GM21367 (cell line): ENCODE measurements around the gene SPEN.
"Not testable (repeated sequence)": the region's sequence is repeated elsewhere in the genome, so short reads cannot be mapped to it uniquely, and the experiment has no call there.

ENCODE experiments used
- ATAC-seq: cut with Tn5 transposase; IDR thresholded peaks from one replicate; pipeline ENCODE4 v1.9.1; 2021; ENCODE audit not compliant: unreplicated experiment

Gene SPEN, protein sequence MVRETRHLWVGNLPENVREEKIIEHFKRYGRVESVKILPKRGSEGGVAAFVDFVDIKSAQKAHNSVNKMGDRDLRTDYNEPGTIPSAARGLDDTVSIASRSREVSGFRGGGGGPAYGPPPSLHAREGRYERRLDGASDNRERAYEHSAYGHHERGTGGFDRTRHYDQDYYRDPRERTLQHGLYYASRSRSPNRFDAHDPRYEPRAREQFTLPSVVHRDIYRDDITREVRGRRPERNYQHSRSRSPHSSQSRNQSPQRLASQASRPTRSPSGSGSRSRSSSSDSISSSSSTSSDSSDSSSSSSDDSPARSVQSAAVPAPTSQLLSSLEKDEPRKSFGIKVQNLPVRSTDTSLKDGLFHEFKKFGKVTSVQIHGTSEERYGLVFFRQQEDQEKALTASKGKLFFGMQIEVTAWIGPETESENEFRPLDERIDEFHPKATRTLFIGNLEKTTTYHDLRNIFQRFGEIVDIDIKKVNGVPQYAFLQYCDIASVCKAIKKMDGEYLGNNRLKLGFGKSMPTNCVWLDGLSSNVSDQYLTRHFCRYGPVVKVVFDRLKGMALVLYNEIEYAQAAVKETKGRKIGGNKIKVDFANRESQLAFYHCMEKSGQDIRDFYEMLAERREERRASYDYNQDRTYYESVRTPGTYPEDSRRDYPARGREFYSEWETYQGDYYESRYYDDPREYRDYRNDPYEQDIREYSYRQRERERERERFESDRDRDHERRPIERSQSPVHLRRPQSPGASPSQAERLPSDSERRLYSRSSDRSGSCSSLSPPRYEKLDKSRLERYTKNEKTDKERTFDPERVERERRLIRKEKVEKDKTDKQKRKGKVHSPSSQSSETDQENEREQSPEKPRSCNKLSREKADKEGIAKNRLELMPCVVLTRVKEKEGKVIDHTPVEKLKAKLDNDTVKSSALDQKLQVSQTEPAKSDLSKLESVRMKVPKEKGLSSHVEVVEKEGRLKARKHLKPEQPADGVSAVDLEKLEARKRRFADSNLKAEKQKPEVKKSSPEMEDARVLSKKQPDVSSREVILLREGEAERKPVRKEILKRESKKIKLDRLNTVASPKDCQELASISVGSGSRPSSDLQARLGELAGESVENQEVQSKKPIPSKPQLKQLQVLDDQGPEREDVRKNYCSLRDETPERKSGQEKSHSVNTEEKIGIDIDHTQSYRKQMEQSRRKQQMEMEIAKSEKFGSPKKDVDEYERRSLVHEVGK (N-terminal part only)

DNA sequence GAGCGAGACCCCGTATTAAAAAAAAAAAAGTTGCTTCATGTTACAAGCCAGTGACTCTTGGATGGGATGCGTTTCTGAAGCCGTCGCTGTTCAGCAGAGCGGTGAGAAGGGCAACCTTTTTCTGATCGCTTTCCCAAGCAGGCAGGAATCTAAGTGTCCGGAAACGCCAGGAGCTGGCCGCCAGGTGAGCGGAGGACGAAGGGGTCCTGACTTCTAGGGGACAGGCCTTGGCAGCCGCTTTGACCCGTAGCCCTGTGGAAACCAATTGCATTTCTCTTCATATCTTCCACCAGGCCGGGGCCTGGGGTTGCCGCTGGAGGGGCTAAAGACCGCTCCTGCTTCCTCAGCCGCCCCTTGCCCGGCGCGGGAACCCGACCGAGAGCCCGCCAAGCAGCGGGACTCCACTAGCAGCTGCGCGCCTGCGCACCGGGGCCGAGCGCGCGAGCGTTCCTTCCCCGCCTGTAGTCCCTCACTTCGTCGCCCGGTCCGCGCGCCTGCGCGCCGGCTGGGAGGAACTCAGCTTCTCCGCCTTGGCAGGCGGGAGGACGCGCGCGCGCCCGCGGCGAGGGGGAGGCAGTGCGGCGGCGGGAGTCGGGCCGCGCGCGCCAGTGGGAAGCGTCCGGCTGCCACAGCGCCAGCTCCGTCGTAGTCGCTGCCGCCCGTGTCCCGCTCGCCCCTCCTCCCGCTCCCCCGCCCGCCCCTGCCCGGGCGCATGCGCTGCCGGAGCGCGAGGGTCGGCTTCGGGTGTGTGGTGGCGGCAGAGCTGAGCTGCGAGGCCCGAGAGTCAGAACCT is at the start of gene SPEN:
Gene SPEN (plus strand): TSS at position 608 of the 793 bp plus-strand sequence. CDS start 361 bp downstream, outside the sequence.
- peak; percentile 45 for ATAC-seq

DNA sequence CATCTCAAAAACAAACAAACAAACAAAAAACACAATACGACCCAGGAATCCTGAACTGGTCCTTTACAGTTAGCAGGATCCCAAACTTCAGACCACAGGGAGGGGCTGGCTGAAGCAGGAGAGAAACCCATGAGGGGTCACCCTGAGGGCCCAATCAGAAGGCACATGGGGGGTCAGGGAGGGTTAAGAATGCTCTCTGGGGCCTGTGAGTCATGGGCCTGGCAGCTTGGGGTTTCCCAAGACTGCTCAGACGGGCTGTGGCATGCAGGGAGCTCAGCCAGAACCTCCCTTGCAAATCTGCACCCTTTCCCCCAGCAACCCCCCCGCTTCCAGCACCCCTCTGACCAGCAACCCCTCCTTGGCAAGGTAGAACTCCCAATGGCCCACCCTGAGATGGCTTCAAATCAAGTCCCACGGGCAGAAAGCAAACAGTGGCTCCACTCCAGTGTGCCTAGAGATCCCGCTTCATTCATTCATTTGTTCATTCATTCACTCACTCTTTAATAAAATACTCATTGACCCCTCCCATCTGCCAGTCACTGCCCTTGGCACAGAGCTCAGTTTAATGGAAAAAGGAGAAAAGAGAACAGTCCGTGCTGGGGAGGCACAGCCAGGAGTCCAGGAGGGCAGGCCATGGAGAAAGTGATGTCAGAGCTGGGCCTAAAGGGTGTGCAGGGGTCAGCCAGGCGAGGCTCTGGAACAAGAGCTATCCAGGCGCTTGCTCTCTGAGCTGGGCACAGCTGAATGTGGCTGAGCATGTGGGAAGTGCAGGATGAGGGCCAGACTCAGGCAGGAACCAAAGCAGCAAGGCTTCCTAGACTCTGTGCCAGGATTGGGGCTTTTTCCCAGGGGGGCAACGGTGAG is 48.3 kb upstream of the SPEN start:
- ATAC-seq: no peak

- no peak for ATAC-seq
Measured at GRCh38 chr1:15799928-15800835, 47.3 kb upstream of the SPEN start.

- ATAC-seq: no peak
Measured at GRCh38 chr1:15802234-15802965, 45.1 kb upstream of the SPEN start.

GRCh38 chr1:15803380-15803779 is 44.1 kb upstream of the SPEN start:
- ATAC-seq: no peak

GRCh38 chr1:15804060-15804459 is 43.4 kb upstream of the SPEN start:
- ATAC-seq: no peak

DNA sequence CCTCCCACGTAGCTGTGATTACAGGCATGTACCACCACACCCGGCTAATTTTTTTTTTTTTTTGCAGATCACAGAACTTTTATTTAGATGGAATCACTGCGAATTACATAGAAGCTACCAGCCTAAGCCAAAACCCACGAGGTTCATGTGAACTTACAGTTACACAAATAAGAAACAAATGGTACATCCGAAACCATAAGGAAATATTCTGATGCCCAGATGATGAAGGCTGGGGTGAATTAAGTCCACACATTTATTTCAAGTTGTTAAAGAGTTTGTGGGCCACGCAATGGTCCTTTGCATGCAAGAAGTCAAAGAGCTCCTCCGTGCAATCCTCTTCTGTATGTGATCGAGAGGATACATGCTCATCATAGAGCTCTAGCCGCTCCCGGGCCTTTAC is 40.4 kb upstream of the SPEN start:
- no peak for ATAC-seq

DNA sequence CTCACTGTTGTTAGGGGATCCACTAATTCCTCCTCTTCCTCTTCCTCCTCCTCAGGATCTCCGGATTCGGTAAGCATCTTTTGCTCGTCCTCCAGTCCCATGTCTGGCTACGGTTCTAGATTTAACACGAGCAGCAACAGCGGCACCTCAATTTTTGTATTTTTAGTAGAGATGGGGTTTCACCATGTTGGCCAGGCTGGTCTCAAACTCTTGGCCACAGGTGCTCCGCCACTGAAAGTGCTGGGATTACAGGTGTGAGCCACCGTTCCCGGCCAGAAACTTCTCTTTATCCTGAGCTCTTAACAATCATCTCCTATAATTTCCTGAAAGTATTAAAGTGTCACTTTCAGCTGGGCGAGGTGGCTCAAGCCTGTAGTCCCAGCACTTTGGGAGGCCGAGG is 40.0 kb upstream of the SPEN start, which contains the start of gene UQCRHL:
Gene UQCRHL (minus strand): TSS at position 101 of the 400 bp plus-strand sequence. CDS start 0 bp downstream, at position 101.
- not testable (repeated sequence) for ATAC-seq

DNA sequence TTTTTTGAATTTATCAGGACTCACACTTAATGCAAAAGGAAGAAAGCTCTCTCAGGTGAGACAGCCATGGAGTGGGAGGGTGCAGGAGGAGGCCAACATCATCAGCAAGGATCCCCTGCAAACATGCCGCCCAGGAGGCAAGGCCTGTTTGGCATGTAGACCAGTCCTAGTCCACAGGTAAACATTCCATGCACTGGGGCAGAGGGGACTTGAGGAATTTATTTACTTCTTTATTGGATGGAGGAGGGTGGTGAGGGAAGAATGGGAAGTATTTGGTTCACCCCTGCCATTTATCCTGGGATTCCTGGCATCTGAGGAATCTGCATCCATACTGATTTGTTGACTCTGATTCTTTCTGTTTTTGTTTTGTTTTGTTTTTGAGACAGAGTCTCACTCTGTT is 38.6 kb upstream of the SPEN start:
- ATAC-seq: no peak

DNA sequence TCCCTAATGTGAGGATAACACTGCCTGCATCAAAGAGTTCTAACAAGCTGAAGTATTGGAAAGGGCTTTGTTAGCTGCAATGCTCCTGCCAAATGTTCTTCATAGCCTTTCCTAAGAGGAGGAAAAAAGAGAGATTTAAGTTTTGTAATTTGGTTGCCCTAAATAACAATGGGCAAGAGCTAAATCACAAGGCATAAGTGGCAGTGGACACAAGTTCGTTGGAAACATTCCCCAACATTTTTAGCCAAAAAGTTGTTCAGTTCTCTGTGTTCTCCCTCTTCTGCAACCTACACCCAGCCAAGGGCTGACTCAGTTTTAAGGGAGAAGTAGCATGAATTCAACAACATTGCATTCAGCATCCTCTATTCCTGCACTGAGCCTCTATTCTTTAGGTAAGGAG is 37.4 kb upstream of the SPEN start:
- no peak for ATAC-seq

GRCh38 chr1:15816674-15817073 is 30.8 kb upstream of the SPEN start:
- ATAC-seq: no peak

- no peak for ATAC-seq
Measured at GRCh38 chr1:15820478-15820877, 27.0 kb upstream of the SPEN start.

GRCh38 chr1:15825800-15826199 is 21.7 kb upstream of the SPEN start:
- ATAC-seq: no peak

DNA sequence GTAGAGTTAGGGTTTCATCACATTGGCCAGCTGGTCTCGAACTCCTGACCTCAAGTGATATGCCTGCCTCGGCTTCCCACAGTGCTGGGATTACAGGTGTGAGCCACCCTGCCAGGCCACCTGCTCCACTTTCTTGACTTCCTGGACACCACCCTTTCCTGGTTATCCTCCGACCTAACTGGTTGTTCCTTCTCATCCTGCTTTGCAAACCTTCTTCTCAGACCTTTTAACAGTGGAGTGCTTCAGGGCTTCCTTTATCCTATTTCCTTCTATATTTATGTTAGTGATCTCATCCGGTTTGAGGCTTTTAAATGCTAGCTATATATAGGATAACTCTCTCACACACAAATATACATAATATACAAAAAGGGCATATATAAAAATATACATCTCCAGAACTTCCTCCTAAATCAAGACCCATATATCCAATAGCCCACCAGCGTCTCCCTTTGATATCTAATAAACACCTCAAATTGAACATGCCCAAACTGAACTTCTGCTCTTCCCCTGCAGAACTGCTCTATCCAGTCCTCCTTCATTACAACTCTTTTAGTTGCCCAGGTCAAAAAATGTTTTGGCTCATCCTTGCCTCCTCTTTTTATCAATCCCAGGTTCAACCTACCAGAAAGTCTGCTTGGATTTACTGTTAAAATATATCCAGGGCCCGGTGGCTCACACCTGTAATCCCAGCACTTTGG is 20.5 kb upstream of the SPEN start:
- ATAC-seq: no peak

GRCh38 chr1:15827567-15827966 is 19.9 kb upstream of the SPEN start:
- not testable (repeated sequence) for ATAC-seq

GRCh38 chr1:15828931-15829330 is 18.6 kb upstream of the SPEN start:
- not testable (repeated sequence) for ATAC-seq

GRCh38 chr1:15830258-15830657 is 17.2 kb upstream of the SPEN start:
- no peak for ATAC-seq
